ENCODE measurements around the gene GSTO2.

The GSTO2 gene

GRCh38 chr10:104268713-104269645, at the start of gene GSTO2:
GSTO2 (plus strand) TSS chr10:104269184; CDS start chr10:104274916, 5,732 bp downstream.
- DNase-seq (ENCODE audit: low read depth) = peak; percentile 100
- no peak for TF ChIP-seq CTCF (conservative IDR thresholded peaks at IDR 0.05; ENCODE audit: low read depth, low read length)
- peak within 1 kb of the TSS; percentile 83 for H3K4me3 ChIP-seq (ENCODE audit: low read depth, low read length)

DNA sequence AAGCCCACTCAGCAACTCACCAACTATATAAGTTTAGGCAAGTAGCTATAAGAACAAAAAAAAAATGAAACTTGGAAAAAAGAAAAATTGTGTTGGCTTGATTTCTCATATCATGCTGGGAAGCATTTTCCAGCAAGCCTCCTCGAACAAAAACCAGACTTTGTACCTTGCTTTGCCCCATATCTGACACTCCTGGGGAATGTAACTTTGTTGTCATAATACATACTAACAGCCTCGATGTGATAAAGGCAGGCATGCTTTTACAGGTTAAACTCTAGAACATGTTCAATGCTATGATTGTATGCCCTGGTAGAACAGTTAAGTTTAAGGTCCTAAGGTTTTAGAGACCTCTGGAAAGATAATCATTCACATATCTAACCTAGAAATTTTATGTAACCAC, 48.5 kb upstream of the GSTO2 start:
- no peak overlapping the region for H3K4me3 ChIP-seq (ENCODE audit: low read depth, low read length)
- no peak for DNase-seq (ENCODE audit: low read depth)
- TF ChIP-seq CTCF (conservative IDR thresholded peaks at IDR 0.05; ENCODE audit: low read depth, low read length) = no peak

GRCh38 chr10:104223304-104223703, 45.7 kb upstream of the GSTO2 start:
- TF ChIP-seq CTCF (conservative IDR thresholded peaks at IDR 0.05; ENCODE audit: low read depth, low read length) = no peak
- DNase-seq (ENCODE audit: low read depth) = no peak
- H3K4me3 ChIP-seq (ENCODE audit: low read depth, low read length) = no peak overlapping the region

- DNase-seq (ENCODE audit: low read depth) = peak; percentile 10
- no peak overlapping the region for H3K4me3 ChIP-seq (ENCODE audit: low read depth, low read length)
- TF ChIP-seq CTCF (conservative IDR thresholded peaks at IDR 0.05; ENCODE audit: low read depth, low read length) = no peak
Observed at GRCh38 chr10:104230490-104230889, 38.5 kb upstream of the GSTO2 start.

GRCh38 chr10:104231784-104232612, 37.0 kb upstream of the GSTO2 start, which contains the start of gene CFAP43:
CFAP43 (minus strand) TSS chr10:104232364; CDS start chr10:104232246, 118 bp downstream.
- H3K4me3 ChIP-seq (ENCODE audit: low read depth, low read length) = peak within 1 kb of the TSS; percentile 93
- TF ChIP-seq CTCF (conservative IDR thresholded peaks at IDR 0.05; ENCODE audit: low read depth, low read length) = no peak
- DNase-seq (ENCODE audit: low read depth) = peak; percentile 97

DNA sequence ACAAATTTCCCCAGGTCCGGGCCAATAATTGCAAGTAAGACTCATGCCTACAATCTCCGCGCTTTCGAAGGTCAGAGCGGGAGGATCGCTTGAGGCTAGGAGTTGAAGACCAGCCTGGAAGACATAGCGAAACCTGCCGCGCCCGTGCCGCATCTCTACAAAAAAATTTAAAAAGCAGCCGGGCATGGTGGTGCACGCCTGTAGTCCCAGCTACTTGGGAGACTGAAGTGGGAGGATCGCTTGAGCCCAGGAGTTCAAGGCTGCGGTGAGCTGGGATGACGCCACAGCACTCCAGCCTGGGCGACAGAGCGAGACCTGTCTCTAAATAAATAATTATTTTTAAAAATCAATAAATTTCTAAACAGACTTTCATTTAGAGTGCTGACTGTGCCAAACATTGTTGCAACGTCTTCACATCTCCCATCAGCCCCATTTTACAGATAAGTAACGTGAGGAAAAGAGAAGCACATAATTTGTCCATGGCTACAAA, 36.3 kb upstream of the GSTO2 start:
- TF ChIP-seq CTCF (conservative IDR thresholded peaks at IDR 0.05; ENCODE audit: low read depth, low read length) = no peak
- H3K4me3 ChIP-seq (ENCODE audit: low read depth, low read length) = peak overlapping the region; percentile 93

More for the DNA sequence above, 36.3 kb upstream of the GSTO2 start:
- DNase-seq (ENCODE audit: low read depth) = no peak

Data from choroid plexus epithelial cell (primary cell).